ENCODE results near the gene CASP9. TPM values are rescaled to one million over a fixed set of nuclear protein-coding genes. Genes with fewer than 3 reads are reported as not detected.

Gene CASP9
- total and polyA plus RNA-seq, 2 of the 13 experiments (the other 11 are each of a cell fraction or from before 2014, with no cell fraction given) = 8.5 to 11.5 TPM

DNA sequence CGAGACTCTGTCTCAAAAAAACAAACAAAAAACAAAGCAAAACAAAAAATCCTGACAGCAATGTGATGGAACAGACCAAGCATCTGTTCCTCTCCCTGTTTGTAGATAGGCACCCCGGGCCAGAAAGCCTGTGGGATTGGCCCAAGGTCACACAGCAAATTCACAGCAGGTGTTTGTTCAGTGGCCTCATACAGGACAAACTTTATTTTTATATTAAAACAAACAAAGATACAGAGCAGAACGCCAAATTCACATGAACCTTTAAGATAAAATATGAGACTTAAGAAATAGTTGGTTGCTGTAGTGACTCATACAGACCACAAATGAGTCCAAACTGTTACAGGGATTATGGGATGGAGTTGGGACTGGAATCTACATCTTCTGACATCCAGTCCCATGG lies 69.8 kb downstream of the CASP9 start (continued):
- TF ChIP-seq TEAD3 (CRISPR knock-in tag; optimal IDR thresholded peaks at IDR 0.05; ENCODE audit: borderline replicate concordance) (no peak), FOXP1 (IDR thresholded peaks at IDR 0.05) (no peak), FOXP1 (CRISPR knock-in tag; IDR thresholded peaks at IDR 0.05) (no peak)

- in situ Hi-C loops (cut with HindIII; ENCODE audit: extremely low pct_ligation_motif_present, low pct_unique_long_range_greater_than_20kb) (no loop called here), intact Hi-C loops (cut with micrococcal nuclease; ENCODE audit: unreplicated experiment) (no loop called here)
- Histone ChIP-seq H3K4me1 (ENCODE audit: insufficient read depth, low read length) (peaks cover 7% of the 10 kb centered on the region), H3K9ac (ENCODE audit: insufficient read depth, low read depth, low read length) (no peak overlapping the region), H3K36me3 (replicated peaks in 1 of 2; ENCODE audit: control insufficient read depth in 1 of 2, insufficient read depth in 2 of 2, low read length in 2 of 2) (no peaks in the 10 kb centered on the region), H3K27ac (ENCODE audit: extremely low read length, insufficient read depth, low read length) (no peak overlapping the region), H3K4me2 (ENCODE audit: low read depth, low read length) (no peak overlapping the region), H3K9me3 (ENCODE audit: low read length) (no peaks in the 10 kb centered on the region), H3K79me2 (ENCODE audit: insufficient read depth, low read length) (no peaks in the 10 kb centered on the region), H3K27me3 (ENCODE audit: control insufficient read depth in 1 of 2, insufficient read depth in 2 of 2, low read length in 2 of 2) (no peaks in the 10 kb centered on the region; a peak in 1 of 5 replicates), H2AFZ (ENCODE audit: low read length) (no peak overlapping the region), H3K4me3 (replicated peaks in 1 of 3; ENCODE audit: insufficient read depth in 1 of 3, low read depth in 2 of 3, low read length in 3 of 3) (no peak overlapping the region), H4K20me1 (ENCODE audit: insufficient read depth, low read length) (no peaks in the 10 kb centered on the region)
- no TSS peak for BruUV-seq (replicated peaks)
- POLR2A ChIA-PET = no interaction called here
- WGBS (ENCODE audit: low lambda C conversion rate) = 46% methylated on average over 8 of the region's 11 CpGs
- CTCF ChIA-PET (ENCODE audit: low intra/inter-chr PET ratio, low total read pairs) = no interaction called here
- TF ChIP-seq SRSF1 (optimal IDR thresholded peaks at IDR 0.05; ENCODE audit: low read depth, low read length) = no peak
- TF ChIP-seq ZNF572 (CRISPR knock-in tag; IDR thresholded peaks at IDR 0.05) = no peak
- no peak for TF ChIP-seq AHDC1 (CRISPR knock-in tag; IDR thresholded peaks at IDR 0.05; ENCODE audit: borderline replicate concordance)
- TF ChIP-seq ZSCAN20 (CRISPR knock-in tag; IDR thresholded peaks at IDR 0.05; ENCODE audit: borderline replicate concordance) = no peak
- TF ChIP-seq, protein P1, sequence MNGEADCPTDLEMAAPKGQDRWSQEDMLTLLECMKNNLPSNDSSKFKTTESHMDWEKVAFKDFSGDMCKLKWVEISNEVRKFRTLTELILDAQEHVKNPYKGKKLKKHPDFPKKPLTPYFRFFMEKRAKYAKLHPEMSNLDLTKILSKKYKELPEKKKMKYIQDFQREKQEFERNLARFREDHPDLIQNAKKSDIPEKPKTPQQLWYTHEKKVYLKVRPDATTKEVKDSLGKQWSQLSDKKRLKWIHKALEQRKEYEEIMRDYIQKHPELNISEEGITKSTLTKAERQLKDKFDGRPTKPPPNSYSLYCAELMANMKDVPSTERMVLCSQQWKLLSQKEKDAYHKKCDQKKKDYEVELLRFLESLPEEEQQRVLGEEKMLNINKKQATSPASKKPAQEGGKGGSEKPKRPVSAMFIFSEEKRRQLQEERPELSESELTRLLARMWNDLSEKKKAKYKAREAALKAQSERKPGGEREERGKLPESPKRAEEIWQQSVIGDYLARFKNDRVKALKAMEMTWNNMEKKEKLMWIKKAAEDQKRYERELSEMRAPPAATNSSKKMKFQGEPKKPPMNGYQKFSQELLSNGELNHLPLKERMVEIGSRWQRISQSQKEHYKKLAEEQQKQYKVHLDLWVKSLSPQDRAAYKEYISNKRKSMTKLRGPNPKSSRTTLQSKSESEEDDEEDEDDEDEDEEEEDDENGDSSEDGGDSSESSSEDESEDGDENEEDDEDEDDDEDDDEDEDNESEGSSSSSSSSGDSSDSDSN (CRISPR knock-in tag; IDR thresholded peaks at IDR 0.05) = no peak
- TF ChIP-seq ZNF331 (CRISPR knock-in tag; IDR thresholded peaks at IDR 0.05) = no peak
- no peak for TF ChIP-seq KDM3A (CRISPR knock-in tag; IDR thresholded peaks at IDR 0.05; ENCODE audit: low read depth)
- TF ChIP-seq RBFOX2 (IDR thresholded peaks at IDR 0.05; ENCODE audit: low read depth, low read length) = no peak
- TF ChIP-seq ZNF280B (CRISPR knock-in tag; IDR thresholded peaks at IDR 0.05; ENCODE audit: borderline replicate concordance) = no peak
- no peak for TF ChIP-seq ZNF780A (CRISPR knock-in tag; IDR thresholded peaks at IDR 0.05)
- TF ChIP-seq ETV6 (CRISPR knock-in tag; conservative IDR thresholded peaks at IDR 0.05) = no peak
- TF ChIP-seq ZNF557 (CRISPR knock-in tag; IDR thresholded peaks at IDR 0.05) = no peak
- TF ChIP-seq RFX1 (IDR thresholded peaks at IDR 0.05) = no peak
- DNase-seq (ENCODE audit: low spot score) = no peak
- no peak for FAIRE-seq
- ATAC-seq = no peak
Observed at GRCh38 chr1:15453734-15454133, 70.3 kb downstream of the CASP9 start.

Measured in HepG2 (cell line).